AG09309 (cell line): ENCODE data around the gene RPS2.
"Not testable (repeated sequence)": the region's sequence is repeated elsewhere in the genome, so short reads cannot be mapped to it uniquely, and the experiment has no call there.

ENCODE experiments used
- DNase-seq: peaks from one replicate; pipeline ENCODE4 v3.0.0-alpha.2; 2010; ENCODE audit warnings: low read depth
- H3K4me3 ChIP-seq: 2 replicates; pipeline ENCODE4 v1.5.1; 2011; ENCODE audit warnings: mild to moderate bottlenecking, low read depth, low read length, moderate library complexity; ENCODE audit not compliant: control insufficient read depth
- TF ChIP-seq, protein P1 (sequence below): IDR thresholded peaks from 2 replicates; pipeline ENCODE4 v1.5.1; 2011; ENCODE audit warnings: mild to moderate bottlenecking, low read depth, low read length, inconsistent platforms; ENCODE audit not compliant: insufficient read depth, control insufficient read depth; ENCODE audit errors: missing control alignments

The RPS2 gene

DNA sequence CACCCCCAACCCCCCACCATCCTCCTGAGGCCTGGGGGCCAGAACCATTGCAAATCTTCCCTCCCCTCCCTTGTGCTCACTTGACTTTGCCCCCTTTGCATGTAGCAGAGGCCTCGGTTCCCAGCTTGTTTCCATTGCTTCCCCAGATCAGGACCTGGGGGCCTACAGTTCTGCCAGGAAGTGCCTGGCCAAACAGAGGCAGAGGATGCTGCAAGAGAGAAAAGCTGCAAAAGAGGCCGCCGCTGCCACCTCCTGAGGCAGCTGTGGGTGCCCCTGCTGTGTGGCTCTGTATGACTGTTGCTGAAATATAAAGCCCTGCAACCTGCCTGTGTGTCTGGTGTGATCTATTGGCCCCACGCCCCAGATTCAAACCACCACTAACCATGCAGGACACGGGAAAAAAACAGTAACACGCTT lies 3.0 kb downstream of the RPS2 start:
- TF ChIP-seq, protein P1, sequence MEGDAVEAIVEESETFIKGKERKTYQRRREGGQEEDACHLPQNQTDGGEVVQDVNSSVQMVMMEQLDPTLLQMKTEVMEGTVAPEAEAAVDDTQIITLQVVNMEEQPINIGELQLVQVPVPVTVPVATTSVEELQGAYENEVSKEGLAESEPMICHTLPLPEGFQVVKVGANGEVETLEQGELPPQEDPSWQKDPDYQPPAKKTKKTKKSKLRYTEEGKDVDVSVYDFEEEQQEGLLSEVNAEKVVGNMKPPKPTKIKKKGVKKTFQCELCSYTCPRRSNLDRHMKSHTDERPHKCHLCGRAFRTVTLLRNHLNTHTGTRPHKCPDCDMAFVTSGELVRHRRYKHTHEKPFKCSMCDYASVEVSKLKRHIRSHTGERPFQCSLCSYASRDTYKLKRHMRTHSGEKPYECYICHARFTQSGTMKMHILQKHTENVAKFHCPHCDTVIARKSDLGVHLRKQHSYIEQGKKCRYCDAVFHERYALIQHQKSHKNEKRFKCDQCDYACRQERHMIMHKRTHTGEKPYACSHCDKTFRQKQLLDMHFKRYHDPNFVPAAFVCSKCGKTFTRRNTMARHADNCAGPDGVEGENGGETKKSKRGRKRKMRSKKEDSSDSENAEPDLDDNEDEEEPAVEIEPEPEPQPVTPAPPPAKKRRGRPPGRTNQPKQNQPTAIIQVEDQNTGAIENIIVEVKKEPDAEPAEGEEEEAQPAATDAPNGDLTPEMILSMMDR, result no peak
- no peak for DNase-seq
- no peak overlapping the region for H3K4me3 ChIP-seq

DNA sequence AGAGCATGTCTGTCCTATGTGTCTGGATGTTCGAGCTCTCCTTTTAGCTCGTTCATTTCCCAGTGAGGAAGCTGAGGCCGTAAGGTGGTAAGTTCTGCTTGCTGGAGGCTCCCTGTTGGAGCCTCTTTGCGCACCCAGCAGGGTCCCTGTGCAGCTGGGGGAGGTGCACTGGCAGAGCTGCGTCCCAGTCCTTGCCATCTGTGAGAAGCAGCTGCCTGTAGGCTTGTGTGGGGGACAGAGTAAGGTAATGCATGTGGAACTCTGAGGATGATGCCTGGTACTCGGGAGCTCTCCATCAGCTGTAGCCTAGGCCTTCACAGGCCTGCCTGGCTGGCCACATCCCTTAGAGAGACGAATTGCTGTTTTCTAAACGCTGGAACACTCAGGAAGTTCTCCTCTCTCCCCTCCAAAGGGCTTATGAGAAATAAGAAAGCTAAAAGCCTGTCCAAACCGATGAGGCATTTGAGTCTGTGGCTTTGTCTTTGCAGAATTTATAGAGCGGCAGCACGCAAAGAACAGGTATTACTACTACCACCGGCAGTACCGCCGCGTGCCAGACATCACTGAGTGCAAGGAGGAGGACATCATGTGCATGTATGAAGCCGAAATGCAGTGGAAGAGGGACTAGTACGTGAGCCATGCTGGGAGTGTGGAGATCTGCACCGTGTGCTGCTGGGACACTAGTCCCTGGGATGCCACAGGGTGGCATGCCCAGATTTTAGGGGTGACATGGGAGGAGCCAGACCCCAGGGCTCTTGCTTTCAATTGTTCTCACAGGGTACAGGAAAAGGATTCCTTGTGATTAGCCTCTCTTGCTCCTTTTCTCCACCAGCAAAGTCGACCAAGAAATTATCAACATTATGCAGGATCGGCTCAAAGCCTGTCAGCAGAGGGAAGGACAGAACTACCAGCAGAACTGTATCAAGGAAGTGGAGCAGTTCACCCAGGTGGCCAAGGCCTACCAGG lies 3.7 kb downstream of the RPS2 start:
- TF ChIP-seq, protein P1, result no peak
- peak overlapping the region; percentile 81 for H3K4me3 ChIP-seq
- no peak for DNase-seq

DNA sequence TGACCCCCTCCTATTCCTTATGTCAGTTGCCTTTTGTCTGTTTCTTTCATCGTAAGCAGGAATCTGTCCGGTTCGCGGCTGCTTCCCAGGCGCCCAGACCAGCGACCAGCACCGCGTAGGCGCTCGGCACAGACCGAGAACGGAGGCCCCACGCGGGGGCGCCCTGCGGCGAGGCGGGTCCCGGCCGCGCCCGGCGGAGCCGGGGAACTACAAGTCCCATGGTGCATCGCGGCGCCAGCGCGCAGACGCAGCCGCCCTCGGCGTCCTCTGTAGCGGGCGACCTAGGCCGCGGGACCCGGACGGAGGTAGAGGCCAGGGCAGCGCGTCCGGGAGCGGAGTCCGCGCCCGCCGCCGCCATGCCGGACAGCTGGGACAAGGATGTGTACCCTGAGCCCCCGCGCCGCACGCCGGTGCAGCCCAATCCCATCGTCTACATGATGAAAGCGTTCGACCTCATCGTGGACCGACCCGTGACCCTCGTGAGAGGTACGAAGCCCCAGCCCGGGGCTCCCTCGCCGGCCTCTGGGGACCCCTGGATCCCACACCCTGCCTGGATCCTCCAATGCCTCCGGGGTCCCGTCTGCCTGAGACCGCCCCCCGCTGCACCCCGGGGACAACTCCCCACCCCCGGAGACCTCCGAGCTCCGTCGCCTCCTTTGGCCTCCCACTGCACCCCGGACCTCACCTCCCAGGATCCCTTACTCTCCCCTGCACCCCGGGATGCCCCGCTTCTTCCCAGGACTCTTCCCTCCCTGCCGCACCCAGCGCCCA lies 5.2 kb downstream of the RPS2 start, which contains the start of gene NDUFB10:
NDUFB10 (plus strand) TSS at position 270 of the 771 bp plus-strand sequence; CDS start at position 357, 87 bp downstream.
- DNase-seq, result peak; percentile 47
- peak within 1 kb of the TSS; percentile 81 for H3K4me3 ChIP-seq
- TF ChIP-seq, protein P1, result peak; percentile 35

DNA sequence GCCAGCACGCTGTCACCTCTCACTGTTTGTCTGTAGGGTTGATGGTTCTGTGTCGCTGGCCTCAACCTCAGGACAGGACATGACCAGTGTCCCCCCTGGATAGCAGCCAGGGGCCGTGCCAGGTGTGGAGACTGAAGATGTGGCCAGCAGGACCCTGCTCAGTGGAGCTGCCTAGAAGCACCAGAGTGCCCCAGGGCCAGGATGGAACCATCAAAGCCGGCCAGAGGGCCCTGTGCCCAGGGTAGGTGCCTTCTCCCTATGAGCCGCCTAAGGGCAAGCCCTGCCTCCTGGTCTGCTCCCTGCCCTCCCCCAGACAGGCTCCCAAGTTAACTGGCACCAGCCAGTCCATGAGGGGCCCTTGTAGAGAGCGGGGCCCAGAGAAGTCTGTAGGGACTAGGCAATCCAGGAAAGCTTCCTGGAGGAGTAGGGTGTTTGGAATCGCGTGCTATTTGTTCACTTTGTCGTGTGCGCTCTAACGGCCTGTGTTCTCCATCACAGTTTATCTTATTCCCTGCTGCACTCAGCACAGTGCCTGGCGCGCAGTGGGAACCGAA lies 5.8 kb downstream of the RPS2 start:
- TF ChIP-seq, protein P1, result no peak
- DNase-seq, result no peak
- H3K4me3 ChIP-seq, result no peak overlapping the region

DNA sequence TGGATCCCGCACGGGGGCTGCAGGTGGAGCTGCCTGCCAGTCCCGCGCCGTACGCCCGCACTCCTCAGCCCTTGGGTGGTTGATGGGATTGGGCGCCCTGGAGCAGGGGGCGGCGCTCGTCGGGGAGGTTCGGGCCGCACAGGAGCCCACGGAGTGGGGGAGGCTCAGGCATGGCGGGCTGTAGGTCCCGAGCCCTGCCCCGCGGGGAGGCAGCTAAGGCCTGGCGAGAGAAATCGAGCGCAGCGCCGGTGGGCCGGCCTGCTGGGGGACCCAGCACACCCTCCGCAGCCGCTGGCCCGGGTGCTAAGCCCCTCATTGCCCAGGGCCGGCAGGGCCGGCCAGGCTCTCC lies 6.5 kb downstream of the RPS2 start:
- not testable (repeated sequence) for H3K4me3 ChIP-seq, DNase-seq

DNA sequence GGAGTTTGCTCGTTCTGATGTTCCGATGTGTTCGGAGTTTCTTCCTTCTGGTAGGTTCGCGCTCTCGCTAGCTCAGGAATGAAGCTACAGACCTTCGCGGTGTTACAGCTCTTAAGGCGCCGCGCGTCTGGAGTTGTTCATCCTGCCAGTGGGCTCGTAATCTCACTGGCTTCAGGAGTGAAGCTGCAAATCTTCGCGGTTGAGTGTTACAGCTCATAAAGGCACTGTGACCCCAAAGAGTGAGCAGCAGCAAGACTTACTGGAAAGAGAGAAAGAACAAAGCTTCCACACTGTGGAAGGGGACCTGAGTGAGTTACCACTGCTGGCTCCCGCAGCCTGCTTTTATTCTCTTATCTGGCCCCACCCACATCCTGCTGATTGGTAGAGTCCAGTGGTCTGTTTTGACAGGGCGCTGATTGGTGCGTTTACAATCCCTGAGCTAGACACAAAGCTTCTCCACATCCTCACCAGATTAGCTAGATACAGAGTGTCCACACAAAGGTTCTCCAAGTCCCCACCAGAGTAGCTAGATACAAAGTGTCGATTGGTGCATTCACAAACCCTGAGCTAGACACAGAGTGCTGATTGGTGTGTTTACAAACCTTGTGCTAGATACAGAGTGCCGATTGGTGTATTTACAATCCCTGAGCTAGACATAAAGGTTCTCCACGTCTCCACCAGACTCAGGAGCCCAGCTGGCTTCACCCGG lies 7.0 kb downstream of the RPS2 start:
- DNase-seq, result not testable (repeated sequence)

DNA sequence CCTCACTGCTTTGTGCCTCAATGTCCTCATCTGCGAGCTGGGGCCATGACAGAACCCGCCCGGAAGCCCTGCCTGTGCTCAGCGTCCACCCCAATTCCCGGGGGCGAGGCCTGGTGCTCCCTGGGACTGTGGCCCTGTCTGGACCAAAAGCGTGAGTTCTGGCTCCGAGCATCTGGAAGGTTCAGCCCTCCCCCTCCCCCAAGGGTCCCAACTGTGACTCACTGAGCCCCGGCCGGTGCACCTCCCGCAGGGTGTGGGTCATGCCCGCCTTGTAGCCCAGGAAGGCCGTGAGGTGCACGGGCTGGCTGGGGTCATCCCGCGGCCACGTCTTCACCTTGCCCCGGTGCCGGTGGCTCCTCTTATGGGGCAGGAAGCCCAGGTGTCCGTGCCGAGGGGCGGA lies 10.9 kb downstream of the RPS2 start:
- TF ChIP-seq, protein P1, result no peak
- DNase-seq, result no peak
- no peak overlapping the region for H3K4me3 ChIP-seq

More for the DNA sequence above, 7.0 kb downstream of the RPS2 start:
- H3K4me3 ChIP-seq, result not testable (repeated sequence)
